Activated CD8-positive, alpha-beta memory T cell treated with anti-CD3 and anti-CD28 coated beads, Interleukin-2, amount 10 ng/mL, durations not matched to agents 7 days and 5 days (primary cell): ENCODE results near the gene MADCAM1. TPM values are rescaled to one million over a fixed set of nuclear protein-coding genes. Genes with fewer than 3 reads are reported as not detected.

ENCODE experiments used
- ATAC-seq: fragments of 150-1000 bp; cut with Tn5 transposase; one replicate; pipeline ENCODE4 v1.10.0; 2021; ENCODE audit warnings: moderate library complexity
- CTCF ChIA-PET: fragments of 350-600 bp; sonication (Branson Sonifier 250); formaldehyde crosslinking; loops from one replicate; lab custom pipeline; 2021; ENCODE audit warnings: antibody characterized with exemption; lab: Charles Lee
- DNase-seq: peaks from one replicate; pipeline ENCODE4 v3.0.0-alpha.2; 2020
- H3K27ac Mint-ChIP-seq: one replicate; pipeline ENCODE4 v1.8.0; 2021; ENCODE audit warnings: mild to moderate bottlenecking, mixed read lengths
- H3K27me3 Mint-ChIP-seq: one replicate; pipeline ENCODE4 v1.8.0; 2021; ENCODE audit warnings: mixed read lengths
- H3K36me3 Mint-ChIP-seq: one replicate; pipeline ENCODE4 v1.8.0; 2021; ENCODE audit warnings: mild to moderate bottlenecking, mixed read lengths
- H3K4me1 Mint-ChIP-seq: one replicate; pipeline ENCODE4 v1.8.0; 2021; ENCODE audit warnings: mixed read lengths
- H3K4me3 Mint-ChIP-seq: one replicate; pipeline ENCODE4 v1.8.0; 2021; ENCODE audit warnings: mild to moderate bottlenecking, moderate library complexity, mixed read lengths
- H3K9me3 Mint-ChIP-seq: one replicate; pipeline ENCODE4 v1.8.0; 2022; ENCODE audit warnings: low read depth, mixed read lengths
- total RNA-seq, 2 experiments: library from RNA; stranded (reverse); gene quantifications; one replicate each; pipeline ENCODE4 v1.2.3, GENCODE V29; 2021

MADCAM1 gene
- total RNA-seq, 2 experiments from 2014 or later: 0.16 to 0.44 TPM

- peaks cover 3% of the 10 kb centered on the region for H3K27me3 Mint-ChIP-seq
- no peaks in the 10 kb centered on the region for H3K9me3 Mint-ChIP-seq
- no peaks in the 10 kb centered on the region for H3K36me3 Mint-ChIP-seq
These were observed 34.9 kb downstream of the MADCAM1 start for GRCh38 chr19:531009-531752.

GRCh38 chr19:531753-532560 lies 35.7 kb downstream of the MADCAM1 start, which contains the start of gene CDC34:
TSS of gene CDC34 (plus strand) at chr19:531760. CDS start at chr19:531932, 172 bp downstream.
- Mint-ChIP-seq H3K27ac (peak within 1 kb of the TSS; percentile 83), H3K9me3 (no peaks in the 10 kb centered on the region), H3K4me1 (peaks cover 18% of the 10 kb centered on the region), H3K36me3 (peaks cover 1% of the 10 kb centered on the region), H3K4me3 (peak within 1 kb of the TSS; percentile 81), H3K27me3 (peaks cover under 1% of the 10 kb centered on the region)
- CTCF ChIA-PET: interaction anchor here (1.0 to 8.5 kb wide), 12 partner anchors 11 to 238 kb away, joined by 3 to 94 read pairs (median 7); partner anchors contain the start of genes BSG, GZMM, MADCAM1 and TPGS1
- DNase-seq (no peak), ATAC-seq (no peak)

More at GRCh38 chr19:531009-531752, 34.9 kb downstream of the MADCAM1 start:
- ATAC-seq: peak; percentile 83
- CTCF ChIA-PET: interaction anchor here (1.0 to 8.5 kb wide), 11 partner anchors 12 to 239 kb away, joined by 3 to 94 read pairs (median 5); partner anchors contain the start of genes GZMM, MADCAM1 and TPGS1
- H3K4me1 Mint-ChIP-seq: peaks cover 18% of the 10 kb centered on the region
- peak overlapping the region; percentile 77 for H3K4me3 Mint-ChIP-seq
- H3K27ac Mint-ChIP-seq: peak overlapping the region; percentile 83
- DNase-seq: peak; percentile 90

GRCh38 chr19:532561-533363 lies 36.5 kb downstream of the MADCAM1 start:
- DNase-seq: peak; percentile 65
- CTCF ChIA-PET: interaction anchor here (1.0 to 8.5 kb wide), 10 partner anchors 11 to 237 kb away, joined by 3 to 94 read pairs (median 7); partner anchors contain the start of genes BSG, GZMM and TPGS1
- Mint-ChIP-seq H3K27ac (peak overlapping the region; percentile 85), H3K9me3 (no peaks in the 10 kb centered on the region), H3K27me3 (no peaks in the 10 kb centered on the region), H3K4me3 (peak overlapping the region; percentile 81), H3K36me3 (peaks cover 1% of the 10 kb centered on the region), H3K4me1 (peaks cover 18% of the 10 kb centered on the region)
- no peak for ATAC-seq

GRCh38 chr19:533364-534058 lies 37.2 kb downstream of the MADCAM1 start:
- peak overlapping the region; percentile 81 for H3K4me3 Mint-ChIP-seq
- peak overlapping the region; percentile 19 for H3K27ac Mint-ChIP-seq
- no peaks in the 10 kb centered on the region for H3K9me3 Mint-ChIP-seq
- DNase-seq (no peak), ATAC-seq (no peak)
- H3K4me1 Mint-ChIP-seq: peaks cover 18% of the 10 kb centered on the region
- peaks cover 4% of the 10 kb centered on the region for H3K36me3 Mint-ChIP-seq
- CTCF ChIA-PET: interaction anchor here (1.1 to 8.5 kb wide), 8 partner anchors 10 to 238 kb away, joined by 3 to 94 read pairs (median 10); partner anchors contain the start of genes BSG, GZMM and TPGS1
- H3K27me3 Mint-ChIP-seq: no peaks in the 10 kb centered on the region

GRCh38 chr19:534088-534487 lies 37.8 kb downstream of the MADCAM1 start:
- no peak for DNase-seq
- H3K4me3 Mint-ChIP-seq: no peak overlapping the region
- no peaks in the 10 kb centered on the region for H3K27me3 Mint-ChIP-seq
- CTCF ChIA-PET: interaction anchor here (8.5 kb wide), 1 partner anchor 22 kb away, joined by 94 read pairs; no protein-coding TSS in a partner anchor
- H3K9me3 Mint-ChIP-seq: no peaks in the 10 kb centered on the region
- peaks cover 18% of the 10 kb centered on the region for H3K4me1 Mint-ChIP-seq
- peaks cover 4% of the 10 kb centered on the region for H3K36me3 Mint-ChIP-seq
- peak overlapping the region; percentile 19 for H3K27ac Mint-ChIP-seq
- no peak for ATAC-seq

GRCh38 chr19:535017-535835 lies 38.9 kb downstream of the MADCAM1 start:
- peaks cover 15% of the 10 kb centered on the region for H3K4me1 Mint-ChIP-seq
- ATAC-seq (no peak), DNase-seq (no peak)
- H3K27me3 Mint-ChIP-seq: no peaks in the 10 kb centered on the region
- H3K9me3 Mint-ChIP-seq: no peaks in the 10 kb centered on the region
- H3K4me3 Mint-ChIP-seq: no peak overlapping the region
- no peak overlapping the region for H3K27ac Mint-ChIP-seq
- CTCF ChIA-PET: interaction anchor here (0.8 kb wide), 1 partner anchor 28 kb away, joined by 3 read pairs; the partner anchor contains the start of gene TPGS1
- peaks cover 4% of the 10 kb centered on the region for H3K36me3 Mint-ChIP-seq

- CTCF ChIA-PET: no interaction called here
- H3K27ac Mint-ChIP-seq: no peak overlapping the region
- H3K4me3 Mint-ChIP-seq: no peak overlapping the region
These were observed 40.0 kb downstream of the MADCAM1 start for GRCh38 chr19:536031-536880.

GRCh38 chr19:536881-537404 lies 40.7 kb downstream of the MADCAM1 start:
- Mint-ChIP-seq H3K36me3 (peaks cover 4% of the 10 kb centered on the region), H3K4me3 (no peak overlapping the region), H3K9me3 (no peaks in the 10 kb centered on the region), H3K27ac (no peak overlapping the region), H3K4me1 (peaks cover 14% of the 10 kb centered on the region), H3K27me3 (no peaks in the 10 kb centered on the region)
- CTCF ChIA-PET: no interaction called here
- no peak for ATAC-seq
- no peak for DNase-seq

More at GRCh38 chr19:536031-536880, 40.0 kb downstream of the MADCAM1 start:
- no peak for DNase-seq
- H3K36me3 Mint-ChIP-seq: peaks cover 4% of the 10 kb centered on the region
- H3K27me3 Mint-ChIP-seq: no peaks in the 10 kb centered on the region
- peaks cover 14% of the 10 kb centered on the region for H3K4me1 Mint-ChIP-seq
- no peak for ATAC-seq
- no peaks in the 10 kb centered on the region for H3K9me3 Mint-ChIP-seq

DNA sequence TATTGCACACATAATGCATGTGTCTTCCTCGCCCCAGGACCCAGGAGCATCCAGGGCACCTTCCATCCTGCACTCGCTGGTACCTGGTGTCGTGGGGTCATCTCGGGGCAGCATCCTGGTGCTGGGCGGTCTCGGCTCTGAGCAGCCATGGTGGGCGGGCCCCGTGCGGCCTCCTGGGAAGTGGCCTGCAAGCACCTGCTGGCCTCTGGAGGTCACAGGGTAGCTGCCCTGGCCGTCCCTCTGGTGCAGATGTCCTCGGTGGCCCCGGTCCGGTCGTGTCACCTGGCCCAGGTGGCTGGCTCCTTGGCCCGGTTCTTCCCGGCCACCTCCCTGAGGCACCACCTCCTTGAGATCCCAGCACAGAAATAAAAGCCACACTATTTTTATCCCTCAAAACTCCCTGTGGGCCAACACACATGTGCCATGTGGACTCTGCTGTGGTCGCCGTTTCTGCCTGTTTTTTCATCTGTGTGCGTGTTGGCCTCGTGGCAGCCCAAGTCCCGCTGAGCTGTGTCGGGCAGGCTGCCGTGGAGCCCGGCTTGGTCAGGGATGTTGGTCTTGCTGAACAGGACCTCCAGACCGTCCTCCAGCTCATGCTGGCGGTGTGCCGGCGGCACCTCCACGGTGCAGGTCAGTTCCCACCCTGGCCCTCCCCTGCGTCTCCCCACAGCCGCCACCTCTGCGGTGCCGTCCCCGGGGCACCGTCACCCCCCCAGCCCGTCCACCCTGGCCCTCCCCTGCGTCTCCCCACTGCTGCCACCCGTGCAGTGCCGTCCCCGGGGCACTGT lies 42.5 kb downstream of the MADCAM1 start:
- no peaks in the 10 kb centered on the region for H3K27me3 Mint-ChIP-seq
- H3K27ac Mint-ChIP-seq: no peak overlapping the region
- DNase-seq: no peak
- peaks cover 13% of the 10 kb centered on the region for H3K4me1 Mint-ChIP-seq
- no peaks in the 10 kb centered on the region for H3K9me3 Mint-ChIP-seq
- no peak for ATAC-seq
- H3K4me3 Mint-ChIP-seq: no peak overlapping the region
- H3K36me3 Mint-ChIP-seq: peaks cover 6% of the 10 kb centered on the region
- CTCF ChIA-PET: interaction anchor here (0.6 kb wide), 1 partner anchor 48 kb away, joined by 3 read pairs; no protein-coding TSS in a partner anchor

DNA sequence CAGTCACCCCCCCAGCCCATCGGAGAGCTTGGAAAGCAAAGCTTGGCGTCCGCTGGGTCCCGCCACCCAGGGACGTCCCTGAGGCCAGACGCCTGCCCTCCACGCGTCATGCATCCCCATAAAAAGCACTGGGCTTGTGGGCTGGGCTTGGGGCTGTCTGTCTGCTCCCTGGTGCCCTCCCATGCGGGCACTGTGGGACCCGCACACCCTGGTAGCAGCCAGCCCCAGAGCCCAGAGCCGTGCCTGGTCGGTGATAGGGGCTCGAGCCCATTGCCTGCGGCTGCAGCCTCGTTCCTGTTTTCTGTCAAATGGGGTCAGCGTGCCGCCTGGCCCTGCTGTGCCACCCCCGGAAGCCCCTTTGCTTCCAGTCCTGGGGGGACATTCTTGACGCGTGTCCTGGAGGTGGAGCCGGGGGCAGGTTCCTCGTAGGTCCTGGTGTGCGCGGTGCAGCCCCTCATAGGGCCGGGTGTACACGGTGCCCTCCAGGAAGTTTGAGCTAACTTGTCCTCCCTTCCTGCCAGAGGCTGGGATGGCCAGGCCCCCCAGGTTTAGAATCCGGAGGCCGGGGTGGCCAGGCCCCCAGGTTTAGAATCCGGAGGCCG lies 43.2 kb downstream of the MADCAM1 start:
- H3K9me3 Mint-ChIP-seq: no peaks in the 10 kb centered on the region
- peaks cover 15% of the 10 kb centered on the region for H3K4me1 Mint-ChIP-seq
- CTCF ChIA-PET: no interaction called here
- H3K36me3 Mint-ChIP-seq: peaks cover 6% of the 10 kb centered on the region
- H3K4me3 Mint-ChIP-seq: no peak overlapping the region
- DNase-seq: no peak
- no peak for ATAC-seq
- no peak overlapping the region for H3K27ac Mint-ChIP-seq
- no peaks in the 10 kb centered on the region for H3K27me3 Mint-ChIP-seq
